HepG2 (cell line): ENCODE data around the gene DQX1. TPM values are rescaled to one million over a fixed set of nuclear protein-coding genes. Genes with fewer than 3 reads are reported as not detected.

ENCODE experiments used
- GABPA ChIP-seq, 2 experiments: IDR thresholded peaks; 2 replicates each; pipeline ENCODE4 v1.6.1; 2011 to 2016; ENCODE audit warnings: low read depth in 2 of 2, low read length in 1 of 2, missing biosample characterization in 1 of 2, missing genetic modification characterization in 1 of 2
- HES4 ChIP-seq: sonication (generic); formaldehyde crosslinking; IDR thresholded peaks from 2 replicates; pipeline ENCODE4 v1.9.0; 2021; ENCODE audit warnings: mild to moderate bottlenecking, missing genetic modification reagents, borderline replicate concordance
- MTF1 ChIP-seq: sonication (generic); formaldehyde crosslinking; IDR thresholded peaks from 2 replicates; pipeline ENCODE4 v1.5.0; 2020; ENCODE audit warnings: missing genetic modification reagents
- YEATS4 ChIP-seq: sonication (generic); formaldehyde crosslinking; IDR thresholded peaks from 2 replicates; pipeline ENCODE4 v1.4.0; 2020; ENCODE audit warnings: missing genetic modification reagents, borderline replicate concordance
- ZKSCAN5 ChIP-seq: sonication (generic); formaldehyde crosslinking; IDR thresholded peaks from 2 replicates; pipeline ENCODE4 v1.5.1; 2020; ENCODE audit warnings: mild to moderate bottlenecking, missing genetic modification reagents
- ZNF34 ChIP-seq: sonication (generic); formaldehyde crosslinking; IDR thresholded peaks from 2 replicates; pipeline ENCODE4 v1.4.0; 2020; ENCODE audit warnings: mild to moderate bottlenecking, missing genetic modification reagents, borderline replicate concordance
- ZNF446 ChIP-seq: sonication (generic); formaldehyde crosslinking; IDR thresholded peaks from 2 replicates; pipeline ENCODE4 v1.5.0; 2020; ENCODE audit warnings: mild to moderate bottlenecking, missing genetic modification reagents
- ZNF543 ChIP-seq: sonication (generic); formaldehyde crosslinking; IDR thresholded peaks from 2 replicates; pipeline ENCODE4 v1.4.0; 2020; ENCODE audit warnings: mild to moderate bottlenecking, missing genetic modification reagents
- polyA plus RNA-seq, 8 experiments: library from polyadenylated mRNA; depleted of rRNA in 3 of 8; stranded (reverse) in 7 of 8; unstranded in 1 of 8; fragments of >200 nt; fragmentation: Illumina TruSeq in 4 of 8; extraction: Trizol in 4 of 8; gene quantifications; 2 replicates each; pipeline versions ENCODE4 v1.2.1 to v1.2.3, GENCODE V29; 2011 to 2016; ENCODE audit warnings: low read depth in 4 of 8, missing spikeins in 1 of 8, mixed read lengths in 1 of 8; ENCODE audit not compliant: insufficient read depth in 1 of 8
- total RNA-seq, 5 experiments: library from RNA; depleted of rRNA; stranded (reverse); fragments of >200 nt; fragmentation: Illumina TruSeq; extraction: Trizol; gene quantifications; 2 replicates each; pipeline ENCODE4 v1.2.3, GENCODE V29; 2016; ENCODE audit warnings: low read depth in 1 of 5
- TF ChIP-seq, protein P1 (sequence below): sonication (generic); formaldehyde crosslinking; IDR thresholded peaks from 2 replicates; pipeline ENCODE4 v1.5.1; 2020; ENCODE audit warnings: mild to moderate bottlenecking, missing genetic modification reagents, borderline replicate concordance
- TF ChIP-seq, protein P2 (sequence below): sonication (generic); formaldehyde crosslinking; IDR thresholded peaks from 2 replicates; pipeline ENCODE4 v1.4.0; 2020; ENCODE audit warnings: missing genetic modification reagents, mild to moderate bottlenecking, borderline replicate concordance
- TF ChIP-seq, protein P3 (sequence below): sonication (generic); formaldehyde crosslinking; IDR thresholded peaks from 2 replicates; pipeline ENCODE4 v1.5.0; 2020; ENCODE audit warnings: missing genetic modification reagents, mild to moderate bottlenecking, borderline replicate concordance
- TF ChIP-seq, protein P4 (sequence below): sonication (generic); formaldehyde crosslinking; IDR thresholded peaks from 2 replicates; pipeline ENCODE4 v1.4.0; 2020; ENCODE audit warnings: mild to moderate bottlenecking, missing genetic modification reagents
- TF ChIP-seq, protein P5 (sequence below): sonication (generic); formaldehyde crosslinking; IDR thresholded peaks from 2 replicates; pipeline ENCODE4 v1.4.0; 2020; ENCODE audit warnings: missing genetic modification reagents; ENCODE audit errors: not compliant biosample characterization
- TF ChIP-seq, protein P6 (sequence below): sonication (generic); formaldehyde crosslinking; IDR thresholded peaks from 2 replicates; pipeline ENCODE4 v1.5.0; 2020; ENCODE audit warnings: missing genetic modification reagents

The DQX1 gene
- total and polyA plus RNA-seq, 2 of the 13 experiments (the other 11 are each of a cell fraction or from before 2014, with no cell fraction given) = 27.6 to 89.8 TPM

DNA sequence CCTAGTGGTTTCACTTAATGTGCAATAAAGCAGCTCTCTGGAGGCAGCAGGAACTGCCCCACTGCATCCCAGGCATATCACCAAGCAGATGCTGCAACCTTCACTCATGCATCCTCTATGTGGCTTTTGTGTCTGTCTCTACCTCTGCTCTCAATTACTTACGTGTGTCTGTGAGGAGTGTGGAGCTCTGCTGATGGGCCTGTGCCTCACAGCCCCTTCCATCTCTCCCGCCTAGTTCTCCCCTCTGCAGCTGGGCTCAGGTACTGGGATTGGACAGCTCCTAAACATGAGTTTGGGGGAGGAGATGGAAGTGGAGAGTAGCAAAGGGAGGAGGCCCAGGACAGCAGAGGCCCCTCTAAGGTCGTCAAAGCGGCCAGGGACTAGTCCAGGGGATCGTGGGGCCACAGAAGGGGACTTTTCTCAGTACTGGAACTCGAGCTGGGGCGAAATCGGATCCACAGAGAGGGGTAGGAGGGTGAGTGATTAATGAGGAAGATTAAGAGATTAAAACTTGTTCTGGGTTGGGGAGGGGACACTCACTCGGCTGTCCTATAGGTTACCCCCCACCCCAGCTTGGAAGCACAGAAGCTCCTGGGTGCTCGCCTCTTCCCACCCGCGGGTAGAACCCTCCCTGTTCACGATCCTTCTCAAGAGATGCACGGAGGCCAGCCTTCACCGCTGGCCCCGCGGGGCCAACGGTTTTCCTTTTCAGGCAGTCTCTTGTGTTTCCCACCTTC lies 24.5 kb downstream of the DQX1 start (continued):
- TF ChIP-seq, protein P1, sequence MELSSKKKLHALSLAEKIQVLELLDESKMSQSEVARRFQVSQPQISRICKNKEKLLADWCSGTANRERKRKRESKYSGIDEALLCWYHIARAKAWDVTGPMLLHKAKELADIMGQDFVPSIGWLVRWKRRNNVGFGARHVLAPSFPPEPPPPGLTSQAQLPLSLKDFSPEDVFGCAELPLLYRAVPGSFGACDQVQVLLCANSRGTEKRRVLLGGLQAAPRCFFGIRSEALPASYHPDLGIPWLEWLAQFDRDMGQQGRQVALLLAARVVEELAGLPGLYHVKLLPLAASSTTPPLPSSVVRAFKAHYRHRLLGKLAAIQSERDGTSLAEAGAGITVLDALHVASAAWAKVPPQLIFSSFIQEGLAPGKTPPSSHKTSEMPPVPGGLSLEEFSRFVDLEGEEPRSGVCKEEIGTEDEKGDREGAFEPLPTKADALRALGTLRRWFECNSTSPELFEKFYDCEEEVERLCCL (CRISPR knock-in tag) = no peak
- TF ChIP-seq ZNF34 (CRISPR knock-in tag) (no peak), HES4 (0 out of 2 replicates have a peak, but pooled peaks have one; percentile 13), ZNF446 (CRISPR knock-in tag) (no peak), ZNF543 (CRISPR knock-in tag) (no peak), GABPA (IDR thresholded peaks at IDR 0.05; ENCODE audit: low read depth, low read length) (no peak), GABPA (CRISPR knock-in tag; IDR thresholded peaks at IDR 0.05; ENCODE audit: low read depth) (no peak), MTF1 (no peak), ZKSCAN5 (no peak), YEATS4 (CRISPR knock-in tag) (no peak)
- TF ChIP-seq, protein P2, sequence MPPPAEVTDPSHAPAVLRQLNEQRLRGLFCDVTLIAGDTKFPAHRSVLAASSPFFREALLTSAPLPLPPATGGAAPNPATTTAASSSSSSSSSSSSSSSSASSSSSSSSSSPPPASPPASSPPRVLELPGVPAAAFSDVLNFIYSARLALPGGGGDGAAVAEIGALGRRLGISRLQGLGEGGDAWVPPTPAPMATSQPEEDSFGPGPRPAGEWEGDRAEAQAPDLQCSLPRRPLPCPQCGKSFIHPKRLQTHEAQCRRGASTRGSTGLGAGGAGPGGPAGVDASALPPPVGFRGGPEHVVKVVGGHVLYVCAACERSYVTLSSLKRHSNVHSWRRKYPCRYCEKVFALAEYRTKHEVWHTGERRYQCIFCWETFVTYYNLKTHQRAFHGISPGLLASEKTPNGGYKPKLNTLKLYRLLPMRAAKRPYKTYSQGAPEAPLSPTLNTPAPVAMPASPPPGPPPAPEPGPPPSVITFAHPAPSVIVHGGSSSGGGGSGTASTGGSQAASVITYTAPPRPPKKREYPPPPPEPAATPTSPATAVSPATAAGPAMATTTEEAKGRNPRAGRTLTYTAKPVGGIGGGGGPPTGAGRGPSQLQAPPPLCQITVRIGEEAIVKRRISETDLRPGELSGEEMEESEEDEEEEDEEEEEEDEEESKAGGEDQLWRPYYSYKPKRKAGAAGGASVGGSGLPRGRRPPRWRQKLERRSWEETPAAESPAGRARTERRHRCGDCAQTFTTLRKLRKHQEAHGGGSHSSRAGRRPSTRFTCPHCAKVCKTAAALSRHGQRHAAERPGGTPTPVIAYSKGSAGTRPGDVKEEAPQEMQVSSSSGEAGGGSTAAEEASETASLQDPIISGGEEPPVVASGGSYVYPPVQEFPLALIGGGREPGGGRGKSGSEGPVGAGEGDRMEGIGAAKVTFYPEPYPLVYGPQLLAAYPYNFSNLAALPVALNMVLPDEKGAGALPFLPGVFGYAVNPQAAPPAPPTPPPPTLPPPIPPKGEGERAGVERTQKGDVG (CRISPR knock-in tag) = no peak
- TF ChIP-seq, protein P3, sequence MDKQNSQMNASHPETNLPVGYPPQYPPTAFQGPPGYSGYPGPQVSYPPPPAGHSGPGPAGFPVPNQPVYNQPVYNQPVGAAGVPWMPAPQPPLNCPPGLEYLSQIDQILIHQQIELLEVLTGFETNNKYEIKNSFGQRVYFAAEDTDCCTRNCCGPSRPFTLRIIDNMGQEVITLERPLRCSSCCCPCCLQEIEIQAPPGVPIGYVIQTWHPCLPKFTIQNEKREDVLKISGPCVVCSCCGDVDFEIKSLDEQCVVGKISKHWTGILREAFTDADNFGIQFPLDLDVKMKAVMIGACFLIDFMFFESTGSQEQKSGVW (CRISPR knock-in tag) = no peak
- TF ChIP-seq, protein P4, sequence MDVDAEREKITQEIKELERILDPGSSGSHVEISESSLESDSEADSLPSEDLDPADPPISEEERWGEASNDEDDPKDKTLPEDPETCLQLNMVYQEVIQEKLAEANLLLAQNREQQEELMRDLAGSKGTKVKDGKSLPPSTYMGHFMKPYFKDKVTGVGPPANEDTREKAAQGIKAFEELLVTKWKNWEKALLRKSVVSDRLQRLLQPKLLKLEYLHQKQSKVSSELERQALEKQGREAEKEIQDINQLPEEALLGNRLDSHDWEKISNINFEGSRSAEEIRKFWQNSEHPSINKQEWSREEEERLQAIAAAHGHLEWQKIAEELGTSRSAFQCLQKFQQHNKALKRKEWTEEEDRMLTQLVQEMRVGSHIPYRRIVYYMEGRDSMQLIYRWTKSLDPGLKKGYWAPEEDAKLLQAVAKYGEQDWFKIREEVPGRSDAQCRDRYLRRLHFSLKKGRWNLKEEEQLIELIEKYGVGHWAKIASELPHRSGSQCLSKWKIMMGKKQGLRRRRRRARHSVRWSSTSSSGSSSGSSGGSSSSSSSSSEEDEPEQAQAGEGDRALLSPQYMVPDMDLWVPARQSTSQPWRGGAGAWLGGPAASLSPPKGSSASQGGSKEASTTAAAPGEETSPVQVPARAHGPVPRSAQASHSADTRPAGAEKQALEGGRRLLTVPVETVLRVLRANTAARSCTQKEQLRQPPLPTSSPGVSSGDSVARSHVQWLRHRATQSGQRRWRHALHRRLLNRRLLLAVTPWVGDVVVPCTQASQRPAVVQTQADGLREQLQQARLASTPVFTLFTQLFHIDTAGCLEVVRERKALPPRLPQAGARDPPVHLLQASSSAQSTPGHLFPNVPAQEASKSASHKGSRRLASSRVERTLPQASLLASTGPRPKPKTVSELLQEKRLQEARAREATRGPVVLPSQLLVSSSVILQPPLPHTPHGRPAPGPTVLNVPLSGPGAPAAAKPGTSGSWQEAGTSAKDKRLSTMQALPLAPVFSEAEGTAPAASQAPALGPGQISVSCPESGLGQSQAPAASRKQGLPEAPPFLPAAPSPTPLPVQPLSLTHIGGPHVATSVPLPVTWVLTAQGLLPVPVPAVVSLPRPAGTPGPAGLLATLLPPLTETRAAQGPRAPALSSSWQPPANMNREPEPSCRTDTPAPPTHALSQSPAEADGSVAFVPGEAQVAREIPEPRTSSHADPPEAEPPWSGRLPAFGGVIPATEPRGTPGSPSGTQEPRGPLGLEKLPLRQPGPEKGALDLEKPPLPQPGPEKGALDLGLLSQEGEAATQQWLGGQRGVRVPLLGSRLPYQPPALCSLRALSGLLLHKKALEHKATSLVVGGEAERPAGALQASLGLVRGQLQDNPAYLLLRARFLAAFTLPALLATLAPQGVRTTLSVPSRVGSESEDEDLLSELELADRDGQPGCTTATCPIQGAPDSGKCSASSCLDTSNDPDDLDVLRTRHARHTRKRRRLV (CRISPR knock-in tag) = no peak
- TF ChIP-seq, protein P5, sequence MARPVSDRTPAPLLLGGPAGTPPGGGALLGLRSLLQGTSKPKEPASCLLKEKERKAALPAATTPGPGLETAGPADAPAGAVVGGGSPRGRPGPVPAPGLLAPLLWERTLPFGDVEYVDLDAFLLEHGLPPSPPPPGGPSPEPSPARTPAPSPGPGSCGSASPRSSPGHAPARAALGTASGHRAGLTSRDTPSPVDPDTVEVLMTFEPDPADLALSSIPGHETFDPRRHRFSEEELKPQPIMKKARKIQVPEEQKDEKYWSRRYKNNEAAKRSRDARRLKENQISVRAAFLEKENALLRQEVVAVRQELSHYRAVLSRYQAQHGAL (CRISPR knock-in tag) = no peak
- TF ChIP-seq, protein P6, sequence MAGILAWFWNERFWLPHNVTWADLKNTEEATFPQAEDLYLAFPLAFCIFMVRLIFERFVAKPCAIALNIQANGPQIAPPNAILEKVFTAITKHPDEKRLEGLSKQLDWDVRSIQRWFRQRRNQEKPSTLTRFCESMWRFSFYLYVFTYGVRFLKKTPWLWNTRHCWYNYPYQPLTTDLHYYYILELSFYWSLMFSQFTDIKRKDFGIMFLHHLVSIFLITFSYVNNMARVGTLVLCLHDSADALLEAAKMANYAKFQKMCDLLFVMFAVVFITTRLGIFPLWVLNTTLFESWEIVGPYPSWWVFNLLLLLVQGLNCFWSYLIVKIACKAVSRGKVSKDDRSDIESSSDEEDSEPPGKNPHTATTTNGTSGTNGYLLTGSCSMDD (CRISPR knock-in tag) = no peak
